ELR (cell line): ENCODE data around the gene ATF7.

ENCODE experiments used
- DNase-seq: peaks from one replicate; pipeline ENCODE4 v3.0.0-alpha.2; 2015; ENCODE audit warnings: low read depth

ATF7 gene

GRCh38 chr12:53500142-53500775 is 125.9 kb downstream of the ATF7 start:
- DNase-seq: peak; percentile 68

- peak; percentile 79 for DNase-seq
These were observed 126.7 kb downstream of the ATF7 start, which contains the start of gene MAP3K12 for GRCh38 chr12:53499266-53500141. MAP3K12 (minus strand) TSS chr12:53499458; CDS start chr12:53487391, 12,067 bp downstream.

- no peak for DNase-seq
These were observed 127.9 kb downstream of the ATF7 start for GRCh38 chr12:53498235-53498630.

GRCh38 chr12:53497461-53497860 is 128.7 kb downstream of the ATF7 start:
- no peak for DNase-seq

GRCh38 chr12:53496752-53497032 is 129.5 kb downstream of the ATF7 start:
- DNase-seq: no peak

- DNase-seq: peak; percentile 74
These were observed 130.1 kb downstream of the ATF7 start for GRCh38 chr12:53495903-53496751.

- no peak for DNase-seq
These were observed 132.4 kb downstream of the ATF7 start for GRCh38 chr12:53493610-53494391.

- peak; percentile 91 for DNase-seq
These were observed 133.2 kb downstream of the ATF7 start for GRCh38 chr12:53492830-53493609.

GRCh38 chr12:53492188-53492587 is 134.0 kb downstream of the ATF7 start:
- DNase-seq: no peak

- no peak for DNase-seq
These were observed 136.8 kb downstream of the ATF7 start for GRCh38 chr12:53489242-53489864.

GRCh38 chr12:53486736-53487487 is 139.3 kb downstream of the ATF7 start:
- DNase-seq: no peak

GRCh38 chr12:53485955-53486735 is 140.0 kb downstream of the ATF7 start:
- no peak for DNase-seq

GRCh38 chr12:53484686-53485575 is 141.3 kb downstream of the ATF7 start:
- peak; percentile 67 for DNase-seq

GRCh38 chr12:53483979-53484377 is 142.2 kb downstream of the ATF7 start:
- no peak for DNase-seq

GRCh38 chr12:53483225-53483978 is 142.8 kb downstream of the ATF7 start:
- DNase-seq: no peak

GRCh38 chr12:53482626-53483168 is 143.5 kb downstream of the ATF7 start:
- no peak for DNase-seq
